Prostate gland (tissue), 2 donors: ENCODE measurements around the gene USP43.

Source experiments
- POLR2A ChIP-seq: fragments of 450-650 bp; IDR thresholded peaks from one replicate; pipeline ENCODE4 v1.6.1; 2016; ENCODE audit warnings: antibody characterized with exemption, mild to moderate bottlenecking
- TF ChIP-seq, protein P1 (sequence below), 4 experiments: fragments of 200-600 bp in 2 of 4; fragments of 450-650 bp in 2 of 4; sonication (generic) in 2 of 4; IDR thresholded peaks; 1 replicate in 3 of 4; 2 replicates in 1 of 4; pipeline ENCODE4 v1.5.1; 2016 to 2019; ENCODE audit warnings: antibody characterized with exemption in 4 of 4, mild to moderate bottlenecking in 2 of 4, moderate library complexity in 2 of 4

DNA sequence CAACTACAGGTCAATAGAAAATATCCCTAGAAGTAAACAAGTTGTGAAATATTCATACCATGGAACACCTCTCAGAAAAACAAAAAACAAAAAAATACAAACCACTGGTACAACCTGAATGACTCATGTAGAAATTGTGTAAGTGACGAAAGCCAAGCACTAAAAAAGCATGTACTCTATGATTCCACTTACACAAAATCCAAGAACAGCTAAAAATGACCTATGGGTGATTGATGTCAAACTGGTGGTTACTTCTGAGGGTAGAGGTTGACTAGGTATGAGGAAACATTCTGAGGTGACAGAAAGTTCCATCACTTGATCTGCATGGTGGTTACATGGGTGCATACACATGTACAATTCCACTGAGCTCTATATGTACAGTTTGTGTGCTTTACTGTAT, 114.9 kb downstream of the USP43 start:
- TF ChIP-seq, protein P1, sequence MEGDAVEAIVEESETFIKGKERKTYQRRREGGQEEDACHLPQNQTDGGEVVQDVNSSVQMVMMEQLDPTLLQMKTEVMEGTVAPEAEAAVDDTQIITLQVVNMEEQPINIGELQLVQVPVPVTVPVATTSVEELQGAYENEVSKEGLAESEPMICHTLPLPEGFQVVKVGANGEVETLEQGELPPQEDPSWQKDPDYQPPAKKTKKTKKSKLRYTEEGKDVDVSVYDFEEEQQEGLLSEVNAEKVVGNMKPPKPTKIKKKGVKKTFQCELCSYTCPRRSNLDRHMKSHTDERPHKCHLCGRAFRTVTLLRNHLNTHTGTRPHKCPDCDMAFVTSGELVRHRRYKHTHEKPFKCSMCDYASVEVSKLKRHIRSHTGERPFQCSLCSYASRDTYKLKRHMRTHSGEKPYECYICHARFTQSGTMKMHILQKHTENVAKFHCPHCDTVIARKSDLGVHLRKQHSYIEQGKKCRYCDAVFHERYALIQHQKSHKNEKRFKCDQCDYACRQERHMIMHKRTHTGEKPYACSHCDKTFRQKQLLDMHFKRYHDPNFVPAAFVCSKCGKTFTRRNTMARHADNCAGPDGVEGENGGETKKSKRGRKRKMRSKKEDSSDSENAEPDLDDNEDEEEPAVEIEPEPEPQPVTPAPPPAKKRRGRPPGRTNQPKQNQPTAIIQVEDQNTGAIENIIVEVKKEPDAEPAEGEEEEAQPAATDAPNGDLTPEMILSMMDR (IDR thresholded peaks at IDR 0.05), result no peak
- no peak for TF ChIP-seq POLR2A
